ENCODE measurements around the gene ADH1A. TPM values are rescaled to one million over a fixed set of nuclear protein-coding genes. Genes with fewer than 3 reads are reported as not detected.
A peak's percentile ranks its signal among the peaks of the same experiment; 100 is the strongest.
"Not testable (repeated sequence)": the region's sequence is repeated elsewhere in the genome, so short reads cannot be mapped to it uniquely, and the experiment has no call there.

ADH1A gene
- total RNA-seq, 1 donor from 2014 or later: not detected

- no peak overlapping the region for H3K27ac ChIP-seq
- TF ChIP-seq, protein P1, sequence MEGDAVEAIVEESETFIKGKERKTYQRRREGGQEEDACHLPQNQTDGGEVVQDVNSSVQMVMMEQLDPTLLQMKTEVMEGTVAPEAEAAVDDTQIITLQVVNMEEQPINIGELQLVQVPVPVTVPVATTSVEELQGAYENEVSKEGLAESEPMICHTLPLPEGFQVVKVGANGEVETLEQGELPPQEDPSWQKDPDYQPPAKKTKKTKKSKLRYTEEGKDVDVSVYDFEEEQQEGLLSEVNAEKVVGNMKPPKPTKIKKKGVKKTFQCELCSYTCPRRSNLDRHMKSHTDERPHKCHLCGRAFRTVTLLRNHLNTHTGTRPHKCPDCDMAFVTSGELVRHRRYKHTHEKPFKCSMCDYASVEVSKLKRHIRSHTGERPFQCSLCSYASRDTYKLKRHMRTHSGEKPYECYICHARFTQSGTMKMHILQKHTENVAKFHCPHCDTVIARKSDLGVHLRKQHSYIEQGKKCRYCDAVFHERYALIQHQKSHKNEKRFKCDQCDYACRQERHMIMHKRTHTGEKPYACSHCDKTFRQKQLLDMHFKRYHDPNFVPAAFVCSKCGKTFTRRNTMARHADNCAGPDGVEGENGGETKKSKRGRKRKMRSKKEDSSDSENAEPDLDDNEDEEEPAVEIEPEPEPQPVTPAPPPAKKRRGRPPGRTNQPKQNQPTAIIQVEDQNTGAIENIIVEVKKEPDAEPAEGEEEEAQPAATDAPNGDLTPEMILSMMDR (IDR thresholded peaks at IDR 0.05): no peak
- intact Hi-C loops (cut with DNase I): no loop called here
- no peaks in the 10 kb centered on the region for H3K36me3 ChIP-seq
- DNase-seq (ENCODE audit: low spot score in 2 of 2): no peak
- H3K9me3 ChIP-seq: no peaks in the 10 kb centered on the region
- H3K4me1 ChIP-seq: no peaks in the 10 kb centered on the region
- no peaks in the 10 kb centered on the region for H3K27me3 ChIP-seq
- no peak overlapping the region for H3K4me3 ChIP-seq
Measured at GRCh38 chr4:99252746-99253145, 38.0 kb downstream of the ADH1A start.

- TF ChIP-seq, protein P1 (IDR thresholded peaks at IDR 0.05): no peak
- Histone ChIP-seq H3K27ac (peak overlapping the region; percentile 79 to 82), H3K27me3 (no peaks in the 10 kb centered on the region), H3K4me1 (peaks cover 0 to 8% of the 10 kb centered on the region in 2 donors), H3K36me3 (no peaks in the 10 kb centered on the region), H3K9me3 (peaks cover 0 to 17% of the 10 kb centered on the region in 2 donors), H3K4me3 (no peak overlapping the region)
- no peak for DNase-seq (ENCODE audit: low spot score in 2 of 2)
- intact Hi-C loops (cut with DNase I): loop anchor here (5.0 kb wide), 4 partner anchors 41 to 154 kb away; no protein-coding TSS in a partner anchor
Measured at GRCh38 chr4:99248714-99249113, 42.1 kb downstream of the ADH1A start.

- Histone ChIP-seq H3K4me3 (no peak overlapping the region), H3K4me1 (peaks cover 0 to 8% of the 10 kb centered on the region in 2 donors), H3K27ac (no peak overlapping the region), H3K27me3 (no peaks in the 10 kb centered on the region), H3K36me3 (no peaks in the 10 kb centered on the region), H3K9me3 (peaks cover 0 to 16% of the 10 kb centered on the region in 2 donors)
- TF ChIP-seq, protein P1 (IDR thresholded peaks at IDR 0.05): no peak
- intact Hi-C loops (cut with DNase I): no loop called here
- DNase-seq (ENCODE audit: low spot score in 2 of 2): no peak
Measured at GRCh38 chr4:99235955-99236354, 54.8 kb downstream of the ADH1A start.

- peaks cover 0 to 8% of the 10 kb centered on the region in 2 donors for H3K4me1 ChIP-seq
- DNase-seq (ENCODE audit: low spot score in 2 of 2): no peak
- no peak overlapping the region for H3K4me3 ChIP-seq
- peaks cover 3 to 21% of the 10 kb centered on the region in 2 donors for H3K9me3 ChIP-seq
- intact Hi-C loops (cut with DNase I): no loop called here
- no peaks in the 10 kb centered on the region for H3K27me3 ChIP-seq
- H3K27ac ChIP-seq: peak overlapping the region; percentile 24 to 52
- TF ChIP-seq, protein P1 (IDR thresholded peaks at IDR 0.05): no peak
- H3K36me3 ChIP-seq: no peaks in the 10 kb centered on the region
Measured at GRCh38 chr4:99234331-99235010, 56.3 kb downstream of the ADH1A start.

GRCh38 chr4:99233397-99233796 is 57.4 kb downstream of the ADH1A start:
- intact Hi-C loops (cut with DNase I); H3K27ac ChIP-seq; H3K36me3 ChIP-seq; H3K4me3 ChIP-seq; H3K4me1 ChIP-seq; DNase-seq (ENCODE audit: low spot score in 2 of 2); H3K27me3 ChIP-seq: not testable (repeated sequence)
- peaks cover 3 to 21% of the 10 kb centered on the region in 2 donors for H3K9me3 ChIP-seq

DNA sequence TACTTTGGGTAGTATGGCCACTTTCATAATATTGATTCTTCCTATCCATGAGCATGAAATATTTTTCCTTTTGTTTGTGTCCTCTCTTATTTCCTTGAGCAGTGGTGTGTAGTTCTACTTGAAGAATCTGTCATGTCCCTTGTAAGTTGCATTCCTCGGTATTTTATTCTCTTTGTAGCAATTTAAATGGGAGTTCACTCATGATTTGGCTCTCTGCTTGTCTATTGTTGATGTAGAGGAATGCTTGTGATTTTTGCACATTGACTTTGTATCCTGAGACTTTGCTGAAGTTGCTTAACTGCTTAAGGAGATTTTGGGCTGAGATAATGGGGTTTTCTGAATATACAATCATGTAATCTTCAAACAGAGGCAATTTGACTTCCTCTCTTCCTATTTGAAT is 62.1 kb downstream of the ADH1A start:
- peaks cover 3 to 31% of the 10 kb centered on the region in 2 donors for H3K9me3 ChIP-seq
- H3K27ac ChIP-seq; H3K4me3 ChIP-seq; H3K36me3 ChIP-seq; DNase-seq (ENCODE audit: low spot score in 2 of 2); intact Hi-C loops (cut with DNase I); H3K27me3 ChIP-seq; H3K4me1 ChIP-seq: not testable (repeated sequence)

GRCh38 chr4:99227646-99228045 is 63.1 kb downstream of the ADH1A start:
- intact Hi-C loops (cut with DNase I); H3K27ac ChIP-seq; DNase-seq (ENCODE audit: low spot score in 2 of 2): not testable (repeated sequence)

More at GRCh38 chr4:99227646-99228045, 63.1 kb downstream of the ADH1A start:
- H3K9me3 ChIP-seq: peaks cover 3 to 31% of the 10 kb centered on the region in 2 donors
- H3K4me3 ChIP-seq, H3K4me1 ChIP-seq, H3K27me3 ChIP-seq, H3K36me3 ChIP-seq: not testable (repeated sequence)

Other genes starting within 250 kb of the ADH1A start
- 93.4 TPM for gene ADH5, start 202.2 kb downstream of the ADH1A start, total RNA-seq
- gene ADH4, start 146.7 kb downstream of the ADH1A start, total RNA-seq: 0.96 TPM
- not detected for gene ADH6, start 71.7 kb downstream of the ADH1A start, total RNA-seq
- 650 TPM for gene ADH1B, start 30.4 kb upstream of the ADH1A start, total RNA-seq
- 4.6 TPM for gene ADH1C, start 61.8 kb upstream of the ADH1A start, total RNA-seq
- not detected for gene ADH7, start 144.4 kb upstream of the ADH1A start, total RNA-seq
- gene C4orf17, start 220.0 kb upstream of the ADH1A start, total RNA-seq: not detected

All from ascending aorta (tissue), 2 donors.